CD4-positive, alpha-beta T cell treated with Interleukin-17A for 4 hours (primary cell): Measurements from ENCODE around the gene FAM83C.
"Not testable (repeated sequence)": the region's sequence is repeated elsewhere in the genome, so short reads cannot be mapped to it uniquely, and the experiment has no call there.

Experiments used
- DNase-seq: peaks from one replicate; pipeline ENCODE4 v3.0.0-alpha.2; 2020; ENCODE audit warnings: mixed read lengths

The FAM83C gene

GRCh38 chr20:35262731-35263531, 29.3 kb downstream of the FAM83C start:
- not testable (repeated sequence) for DNase-seq

- not testable (repeated sequence) for DNase-seq
Measured at GRCh38 chr20:35262321-35262720, 29.9 kb downstream of the FAM83C start.

GRCh38 chr20:35260426-35260825, 31.8 kb downstream of the FAM83C start:
- no peak for DNase-seq

GRCh38 chr20:35257175-35257909, 34.9 kb downstream of the FAM83C start:
- no peak for DNase-seq

- no peak for DNase-seq
Measured at GRCh38 chr20:35254448-35254999, 37.7 kb downstream of the FAM83C start.

GRCh38 chr20:35253010-35253409, 39.2 kb downstream of the FAM83C start:
- DNase-seq, result no peak

- not testable (repeated sequence) for DNase-seq
Measured at GRCh38 chr20:35252598-35252997, 39.6 kb downstream of the FAM83C start.

- peak; percentile 32 for DNase-seq
Measured at GRCh38 chr20:35252037-35252461, 40.2 kb downstream of the FAM83C start.

GRCh38 chr20:35251613-35251940, 40.6 kb downstream of the FAM83C start:
- DNase-seq, result no peak

- no peak for DNase-seq
Measured at GRCh38 chr20:35248641-35249475, 43.4 kb downstream of the FAM83C start.

- no peak for DNase-seq
Measured at GRCh38 chr20:35246723-35247122, 45.5 kb downstream of the FAM83C start.

GRCh38 chr20:35243986-35244385, 48.2 kb downstream of the FAM83C start:
- no peak for DNase-seq

- no peak for DNase-seq
Measured at GRCh38 chr20:35243317-35243716, 48.9 kb downstream of the FAM83C start.

GRCh38 chr20:35240811-35241293, 51.4 kb downstream of the FAM83C start:
- no peak for DNase-seq

- DNase-seq, result no peak
Measured at GRCh38 chr20:35240083-35240810, 52.0 kb downstream of the FAM83C start.

- DNase-seq, result no peak
Measured at GRCh38 chr20:35238735-35239134, 53.5 kb downstream of the FAM83C start.

- no peak for DNase-seq
Measured at GRCh38 chr20:35238170-35238569, 54.1 kb downstream of the FAM83C start.

- no peak for DNase-seq
Measured at GRCh38 chr20:35237486-35237885, 54.7 kb downstream of the FAM83C start.

GRCh38 chr20:35235881-35236280, 56.3 kb downstream of the FAM83C start:
- no peak for DNase-seq
